SU-DHL-6 (cell line): ENCODE data around the gene BAD.

Source experiments
- H2AFZ ChIP-seq: fragments of 200-600 bp; sonication (generic); 2 replicates; pipeline ENCODE4 v1.6.1; 2014; ENCODE audit warnings: low read depth, mild to moderate bottlenecking, moderate library complexity, mixed read lengths, antibody characterized with exemption, low read length; ENCODE audit not compliant: severe bottlenecking
- H3F3A ChIP-seq: fragments of 200-600 bp; shearing (Covaris generic); 2 replicates; pipeline ENCODE4 v1.6.0; 2016; ENCODE audit warnings: antibody characterized with exemption, mild to moderate bottlenecking; ENCODE audit not compliant: insufficient read depth
- H3K27ac ChIP-seq: fragments of 200-600 bp; sonication (generic); 2 replicates; pipeline ENCODE4 v1.5.1; 2016; ENCODE audit warnings: low read depth, mild to moderate bottlenecking, low read length, moderate library complexity, mixed read lengths
- H3K27me3 ChIP-seq: fragments of 200-600 bp; sonication (generic), shearing (Covaris generic); 2 replicates; pipeline ENCODE4 v1.6.0; 2014; ENCODE audit warnings: mild to moderate bottlenecking, low read length
- H3K36me3 ChIP-seq: fragments of 200-600 bp; sonication (generic); 2 replicates; pipeline ENCODE4 v1.6.1; 2014; ENCODE audit warnings: mild to moderate bottlenecking, low read length, mixed read lengths
- H3K4me2 ChIP-seq: fragments of 300-600, 200-600 bp; shearing (Covaris generic), sonication (generic); 2 replicates; pipeline ENCODE4 v1.6.0; 2014; ENCODE audit warnings: low read length, low read depth, mild to moderate bottlenecking; ENCODE audit not compliant: poor library complexity, severe bottlenecking
- H3K4me3 ChIP-seq: fragments of 200-600 bp; sonication (generic); 2 replicates; pipeline ENCODE4 v1.5.1; 2014; ENCODE audit warnings: antibody characterized with exemption, low read length, mild to moderate bottlenecking, mixed read lengths; ENCODE audit not compliant: insufficient read depth, poor library complexity, severe bottlenecking
- H3K79me2 ChIP-seq: fragments of 200-600 bp; sonication (generic); 2 replicates; pipeline ENCODE4 v1.6.1; 2014; ENCODE audit warnings: mild to moderate bottlenecking, low read length, moderate library complexity; ENCODE audit not compliant: insufficient read depth
- H3K9ac ChIP-seq: fragments of 200-600 bp; sonication (generic); 2 replicates; pipeline ENCODE4 v1.7.0; 2014; ENCODE audit warnings: mild to moderate bottlenecking, low read length
- H3K9me2 ChIP-seq: fragments of 200-600 bp; sonication (generic); replicated peaks from 2 replicates; pipeline ENCODE4 v1.6.1; 2014; ENCODE audit warnings: low read length; ENCODE audit not compliant: insufficient read depth
- H3K9me3 ChIP-seq: fragments of 200-600 bp; sonication (generic); 2 replicates; pipeline ENCODE4 v1.6.1; 2014; ENCODE audit warnings: low read length, mixed read lengths; ENCODE audit not compliant: insufficient read depth
- H4K20me1 ChIP-seq: fragments of 200-600 bp; sonication (generic); 2 replicates; pipeline ENCODE4 v1.6.1; 2014; ENCODE audit warnings: low read depth, mild to moderate bottlenecking, antibody characterized with exemption, low read length, moderate library complexity, mixed read lengths
- CTCF ChIP-seq: fragments of 200-600 bp; sonication (generic); IDR thresholded peaks from one replicate; pipeline ENCODE4 v1.5.1; 2017; ENCODE audit warnings: antibody characterized with exemption, mild to moderate bottlenecking, low read length, moderate library complexity; ENCODE audit not compliant: insufficient read depth, poor library complexity, severe bottlenecking
- EZH2phosphoT487 ChIP-seq: fragments of 200-600 bp; sonication (generic), shearing (Covaris generic); conservative IDR thresholded peaks from 2 replicates; pipeline ENCODE4 v1.6.1; 2018; ENCODE audit warnings: mild to moderate bottlenecking, antibody characterized with exemption, low read length, moderate library complexity, mixed read lengths

BAD gene

GRCh38 chr11:64305691-64306562 is 21.5 kb upstream of the BAD start:
- Histone ChIP-seq H4K20me1 (no peaks in the 10 kb centered on the region), H3K9me3 (no peaks in the 10 kb centered on the region), H3K9me2 (no peaks in the 10 kb centered on the region), H3K27ac (peak overlapping the region; percentile 66), H3K27me3 (no peaks in the 10 kb centered on the region), H3K79me2 (peaks cover 39% of the 10 kb centered on the region), H3K4me2 (peak overlapping the region; percentile 69), H3F3A (peaks cover 4% of the 10 kb centered on the region; the same call in 1 of the 2 replicates), H3K9ac (peak overlapping the region; percentile 95), H3K36me3 (no peaks in the 10 kb centered on the region), H3K4me3 (peak overlapping the region; percentile 97), H2AFZ (peak overlapping the region; percentile 38)
- TF ChIP-seq CTCF (peak; percentile 50), EZH2phosphoT487 (no peak)

GRCh38 chr11:64305075-64305690 is 20.7 kb upstream of the BAD start, which contains the start of gene ESRRA:
TSS of gene ESRRA (plus strand) at chr11:64305524. CDS start at chr11:64307180, 1,656 bp downstream.
- H3F3A ChIP-seq: peaks cover 4% of the 10 kb centered on the region; the same call in 1 of the 2 replicates
- peak within 1 kb of the TSS; percentile 74 for H3K4me2 ChIP-seq
- H3K9me2 ChIP-seq: no peaks in the 10 kb centered on the region
- peak within 1 kb of the TSS; percentile 95 for H3K27ac ChIP-seq
- peaks cover 33% of the 10 kb centered on the region for H3K79me2 ChIP-seq
- H3K9me3 ChIP-seq: no peaks in the 10 kb centered on the region
- H3K4me3 ChIP-seq: peak within 1 kb of the TSS; percentile 97
- no peaks in the 10 kb centered on the region for H4K20me1 ChIP-seq
- H3K9ac ChIP-seq: peak within 1 kb of the TSS; percentile 95
- H2AFZ ChIP-seq: peak within 1 kb of the TSS; percentile 45
- no peaks in the 10 kb centered on the region for H3K27me3 ChIP-seq
- no peaks in the 10 kb centered on the region for H3K36me3 ChIP-seq
- TF ChIP-seq CTCF (no peak), EZH2phosphoT487 (no peak)

- H3K36me3 ChIP-seq: no peaks in the 10 kb centered on the region
- H3F3A ChIP-seq: peaks cover 4% of the 10 kb centered on the region; the same call in 1 of the 2 replicates
- H4K20me1 ChIP-seq: no peaks in the 10 kb centered on the region
- H3K4me2 ChIP-seq: peak overlapping the region; percentile 74
- H3K27me3 ChIP-seq: no peaks in the 10 kb centered on the region
- peak overlapping the region; percentile 95 for H3K27ac ChIP-seq
- no peaks in the 10 kb centered on the region for H3K9me2 ChIP-seq
- peak overlapping the region; percentile 67 for H3K4me3 ChIP-seq
- H2AFZ ChIP-seq: peak overlapping the region; percentile 45
- H3K79me2 ChIP-seq: peaks cover 28% of the 10 kb centered on the region
- TF ChIP-seq CTCF (peak; percentile 100), EZH2phosphoT487 (no peak)
- no peaks in the 10 kb centered on the region for H3K9me3 ChIP-seq
- H3K9ac ChIP-seq: peak overlapping the region; percentile 89
Measured at GRCh38 chr11:64304316-64305072, 20.0 kb upstream of the BAD start.
